Gastroesophageal sphincter (tissue), 4 donors: Measurements from ENCODE around the gene FGF3. TPM values are rescaled to one million over a fixed set of nuclear protein-coding genes. Genes with fewer than 3 reads are reported as not detected.

Source experiments
- ATAC-seq: fragments of 150-250 bp; one replicate; pipeline ENCODE4 v1.9.1; 2016; ENCODE audit warnings: mild to moderate bottlenecking, moderate library complexity
- H3K27ac ChIP-seq, 4 donors: fragments of 200-600 bp; sonication (generic) in 3 of 4; 1 replicate in 3 of 4; 2 replicates in 1 of 4; pipeline ENCODE4 v1.5.1; 2016 to 2019
- H3K27me3 ChIP-seq: fragments of 200-600 bp; sonication (generic); one replicate; pipeline ENCODE4 v1.5.1; 2019
- H3K36me3 ChIP-seq, 2 donors: fragments of 200-600 bp; sonication (generic); one replicate each; pipeline ENCODE4 v1.5.1; 2019; ENCODE audit warnings: control low read depth in 1 of 2
- H3K4me1 ChIP-seq, 3 donors: fragments of 200-600 bp; sonication (generic); 1 replicate in 2 of 3; 2 replicates in 1 of 3; pipeline ENCODE4 v1.5.1; 2016 to 2019; ENCODE audit warnings: control low read depth in 2 of 3
- H3K4me3 ChIP-seq, 2 donors: fragments of 200-600 bp; sonication (generic); one replicate each; pipeline ENCODE4 v1.5.1; 2019; ENCODE audit warnings: mild to moderate bottlenecking in 1 of 2, moderate library complexity in 1 of 2
- H3K9me3 ChIP-seq, 3 donors: fragments of 200-600 bp; sonication (generic); one replicate each; pipeline ENCODE4 v1.5.1; 2017 to 2019; ENCODE audit warnings: control low read depth in 2 of 3
- CTCF ChIP-seq, 4 experiments: fragments of 200-600 bp in 2 of 4; fragments of 450-650 bp in 2 of 4; sonication (generic) in 1 of 4; IDR thresholded peaks; one replicate each; pipeline ENCODE4 v1.5.1; 2017 to 2019; ENCODE audit warnings: antibody characterized with exemption in 4 of 4, mild to moderate bottlenecking in 2 of 4, moderate library complexity in 2 of 4
- EP300 ChIP-seq: sonication (generic); formaldehyde crosslinking; IDR thresholded peaks from one replicate; pipeline ENCODE4 v1.6.1; 2017; ENCODE audit warnings: antibody characterized with exemption, mild to moderate bottlenecking
- POLR2A ChIP-seq, 2 donors: fragments of 450-650 bp; IDR thresholded peaks; one replicate each; pipeline ENCODE4 v1.6.1; 2017; ENCODE audit warnings: antibody characterized with exemption in 2 of 2, mild to moderate bottlenecking in 2 of 2, moderate library complexity in 1 of 2
- POLR2AphosphoS5 ChIP-seq: sonication (generic); formaldehyde crosslinking; IDR thresholded peaks from one replicate; pipeline ENCODE4 v1.6.1; 2017; ENCODE audit warnings: antibody characterized with exemption
- WGBS, 2 donors: methylation state at CpG; one replicate each; pipeline ENCODE4 v1.1.5; 2018; ENCODE audit warnings: low coverage in 1 of 2; 5-methylcytosine and 5-hydroxymethylcytosine counted together
- total RNA-seq, 4 donors: library from RNA; depleted of rRNA; stranded (reverse); fragments of >200 nt; gene quantifications; one replicate each; pipeline ENCODE4 v1.1.0, GENCODE V29; 2016

Gene FGF3
- total RNA-seq, 4 donors from 2014 or later: not detected

DNA sequence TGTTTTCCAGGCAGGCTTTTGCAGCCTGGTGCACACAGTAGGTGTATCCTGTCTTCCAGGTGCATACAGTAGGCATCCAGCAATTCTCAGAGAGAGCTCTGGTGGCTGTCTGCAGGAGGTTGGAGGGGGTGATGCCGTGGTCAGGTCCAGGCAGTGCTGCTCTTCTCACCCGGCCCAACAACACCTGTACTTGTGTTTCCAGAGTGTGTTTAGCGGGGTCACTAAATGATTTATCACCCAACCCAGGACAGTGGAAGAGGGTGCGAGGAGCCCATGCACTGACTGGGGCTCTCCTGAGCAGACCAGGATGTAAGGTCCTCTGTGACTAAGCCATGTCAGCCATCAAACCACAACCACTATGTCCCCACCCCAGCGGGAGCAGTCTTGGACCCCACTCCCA, 18.6 kb upstream of the FGF3 start:
- Histone ChIP-seq H3K4me3 (no peak overlapping the region), H3K27ac (no peak overlapping the region), H3K9me3 (no peaks in the 10 kb centered on the region), H3K27me3 (peaks cover 83% of the 10 kb centered on the region), H3K4me1 (no peaks in the 10 kb centered on the region), H3K36me3 (no peaks in the 10 kb centered on the region)
- TF ChIP-seq POLR2A (IDR thresholded peaks at IDR 0.05) (no peak), POLR2AphosphoS5 (no peak), CTCF (IDR thresholded peaks at IDR 0.05) (no peak), EP300 (no peak)
- ATAC-seq: no peak
- WGBS, 2 donors: 76 to 100% methylated on average over 1 to 5 of the region's 5 CpGs

GRCh38 chr11:69836401-69836800, 17.2 kb upstream of the FGF3 start:
- 33 to 100% methylated on average over 1 of the region's 17 CpGs for WGBS, 2 donors
- no peaks in the 10 kb centered on the region for H3K9me3 ChIP-seq
- no peak overlapping the region for H3K4me3 ChIP-seq
- no peak for ATAC-seq
- no peaks in the 10 kb centered on the region for H3K36me3 ChIP-seq
- peaks cover 83% of the 10 kb centered on the region for H3K27me3 ChIP-seq
- no peaks in the 10 kb centered on the region for H3K4me1 ChIP-seq
- no peak overlapping the region for H3K27ac ChIP-seq
- TF ChIP-seq POLR2AphosphoS5 (no peak), EP300 (no peak), CTCF (IDR thresholded peaks at IDR 0.05) (no peak), POLR2A (IDR thresholded peaks at IDR 0.05) (no peak)

- 24 to 60% methylated on average over 10 to 18 of the region's 35 CpGs for whole genome bisulfite sequencing, 2 donors
- TF ChIP-seq CTCF (IDR thresholded peaks at IDR 0.05) (no peak), POLR2A (IDR thresholded peaks at IDR 0.05) (no peak), POLR2AphosphoS5 (no peak), EP300 (no peak)
- no peak overlapping the region for H3K27ac ChIP-seq
- no peaks in the 10 kb centered on the region for H3K9me3 ChIP-seq
- H3K36me3 ChIP-seq: no peaks in the 10 kb centered on the region
- H3K4me3 ChIP-seq: no peak overlapping the region
- ATAC-seq: no peak
- no peaks in the 10 kb centered on the region for H3K4me1 ChIP-seq
- peaks cover 76% of the 10 kb centered on the region for H3K27me3 ChIP-seq
Measured at GRCh38 chr11:69834811-69835800, 15.9 kb upstream of the FGF3 start.

- no peak for ATAC-seq
- Histone ChIP-seq H3K4me3 (no peak overlapping the region), H3K27me3 (peaks cover 67% of the 10 kb centered on the region), H3K36me3 (no peaks in the 10 kb centered on the region), H3K9me3 (no peaks in the 10 kb centered on the region), H3K4me1 (no peaks in the 10 kb centered on the region), H3K27ac (no peak overlapping the region)
- TF ChIP-seq EP300 (no peak), CTCF (IDR thresholded peaks at IDR 0.05) (no peak), POLR2AphosphoS5 (no peak), POLR2A (IDR thresholded peaks at IDR 0.05) (no peak)
- 60 to 90% methylated on average over 1 to 4 of the region's 12 CpGs for WGBS, 2 donors
Measured at GRCh38 chr11:69834251-69834650, 15.0 kb upstream of the FGF3 start.
